Suprapubic skin (tissue), 4 donors: ENCODE data around the gene CKM. TPM values are rescaled to one million over a fixed set of nuclear protein-coding genes. Genes with fewer than 3 reads are reported as not detected.
"Not testable (repeated sequence)": the region's sequence is repeated elsewhere in the genome, so short reads cannot be mapped to it uniquely, and the experiment has no call there.

Experiments
- DNase-seq, 2 donors: peaks; one replicate each; pipeline ENCODE4 v3.0.0-alpha.2; 2019; ENCODE audit warnings: low spot score in 2 of 2
- H3K27ac ChIP-seq: fragments of 200-600 bp; sonication (generic); one replicate; pipeline ENCODE4 v1.5.1; 2019
- H3K27me3 ChIP-seq: fragments of 200-600 bp; sonication (generic); one replicate; pipeline ENCODE4 v1.5.1; 2019
- H3K36me3 ChIP-seq: fragments of 200-600 bp; sonication (generic); one replicate; pipeline ENCODE4 v1.5.1; 2019
- H3K4me1 ChIP-seq: fragments of 200-600 bp; sonication (generic); one replicate; pipeline ENCODE4 v1.5.1; 2019
- H3K4me3 ChIP-seq: fragments of 200-600 bp; sonication (generic); one replicate; pipeline ENCODE4 v1.5.1; 2019; ENCODE audit warnings: mild to moderate bottlenecking
- H3K9me3 ChIP-seq: fragments of 200-600 bp; sonication (generic); one replicate; pipeline ENCODE4 v1.5.1; 2019
- CTCF ChIP-seq, 2 donors: fragments of 200-600 bp in 1 of 2; fragments of 450-650 bp in 1 of 2; sonication (generic) in 1 of 2; IDR thresholded peaks; one replicate each; pipeline ENCODE4 v1.5.1; 2016 to 2019; ENCODE audit warnings: antibody characterized with exemption in 2 of 2, mild to moderate bottlenecking in 1 of 2, moderate library complexity in 1 of 2
- EP300 ChIP-seq: sonication (generic); formaldehyde crosslinking; IDR thresholded peaks from one replicate; pipeline ENCODE4 v1.6.1; 2017; ENCODE audit warnings: antibody characterized with exemption
- POLR2A ChIP-seq, 2 donors: fragments of 450-650 bp; IDR thresholded peaks; one replicate each; pipeline ENCODE4 v1.6.1; 2017; ENCODE audit warnings: antibody characterized with exemption in 2 of 2, mild to moderate bottlenecking in 2 of 2, moderate library complexity in 2 of 2
- POLR2AphosphoS5 ChIP-seq, 3 donors: sonication (generic); formaldehyde crosslinking; IDR thresholded peaks; one replicate each; pipeline ENCODE4 v1.6.1; 2017; ENCODE audit warnings: antibody characterized with exemption in 3 of 3
- WGBS: methylation state at CpG from one replicate; pipeline ENCODE4 v1.1.5; 2018; 5-methylcytosine and 5-hydroxymethylcytosine counted together
- total RNA-seq, 4 donors: library from RNA; depleted of rRNA; stranded (reverse); fragments of >200 nt; gene quantifications; one replicate each; pipeline ENCODE4 v1.1.0, GENCODE V29; 2016

The CKM gene
- total RNA-seq, 4 donors from 2014 or later, result not detected

GRCh38 chr19:45320997-45321775 is 1.5 kb downstream of the CKM start:
- H3K27ac ChIP-seq, result no peak overlapping the region

GRCh38 chr19:45315304-45315703 is 7.4 kb downstream of the CKM start:
- Histone ChIP-seq H3K27ac (no peak overlapping the region), H3K4me3 (no peak overlapping the region), H3K9me3 (no peaks in the 10 kb centered on the region), H3K4me1 (no peaks in the 10 kb centered on the region), H3K36me3 (no peaks in the 10 kb centered on the region), H3K27me3 (peaks cover 31% of the 10 kb centered on the region)
- TF ChIP-seq EP300 (no peak), POLR2A (IDR thresholded peaks at IDR 0.05) (no peak), CTCF (IDR thresholded peaks at IDR 0.05) (no peak), POLR2AphosphoS5 (IDR thresholded peaks at IDR 0.05) (no peak)
- DNase-seq, result no peak
- WGBS, result 78% methylated on average over 7 of the region's 21 CpGs

More at GRCh38 chr19:45320997-45321775, 1.5 kb downstream of the CKM start:
- WGBS, result 75% methylated on average over 11 of the region's 12 CpGs
- DNase-seq, result no peak
- TF ChIP-seq POLR2A (IDR thresholded peaks at IDR 0.05), result no peak
- TF ChIP-seq CTCF (IDR thresholded peaks at IDR 0.05), result no peak
- no peak for TF ChIP-seq EP300
- TF ChIP-seq POLR2AphosphoS5 (IDR thresholded peaks at IDR 0.05), result no peak
- Histone ChIP-seq H3K9me3 (no peaks in the 10 kb centered on the region), H3K4me1 (peaks cover 12% of the 10 kb centered on the region), H3K4me3 (no peak overlapping the region), H3K27me3 (peaks cover 53% of the 10 kb centered on the region), H3K36me3 (no peaks in the 10 kb centered on the region)

GRCh38 chr19:45314708-45315245 is 7.9 kb downstream of the CKM start:
- H3K27me3 ChIP-seq, result peaks cover 31% of the 10 kb centered on the region
- no peak for DNase-seq
- no peaks in the 10 kb centered on the region for H3K9me3 ChIP-seq
- TF ChIP-seq POLR2AphosphoS5 (IDR thresholded peaks at IDR 0.05), result no peak
- no peak for TF ChIP-seq EP300
- TF ChIP-seq CTCF (IDR thresholded peaks at IDR 0.05), result no peak
- no peak for TF ChIP-seq POLR2A (IDR thresholded peaks at IDR 0.05)
- 80% methylated on average over 8 of the region's 8 CpGs for WGBS
- H3K27ac ChIP-seq, result no peak overlapping the region
- no peak overlapping the region for H3K4me3 ChIP-seq
- H3K36me3 ChIP-seq, result no peaks in the 10 kb centered on the region
- no peaks in the 10 kb centered on the region for H3K4me1 ChIP-seq

GRCh38 chr19:45312285-45312684 is 10.4 kb downstream of the CKM start:
- peaks cover 18% of the 10 kb centered on the region for H3K27me3 ChIP-seq
- not testable (repeated sequence) for H3K4me3 ChIP-seq, H3K36me3 ChIP-seq, H3K9me3 ChIP-seq, H3K27ac ChIP-seq, H3K4me1 ChIP-seq, DNase-seq
- whole genome bisulfite sequencing, result 86% methylated on average over 14 of the region's 14 CpGs

- 46% methylated on average over 8 of the region's 18 CpGs for WGBS
- no peak for DNase-seq
- Histone ChIP-seq H3K4me3 (no peak overlapping the region), H3K27me3 (peaks cover 18% of the 10 kb centered on the region), H3K36me3 (no peaks in the 10 kb centered on the region), H3K9me3 (no peaks in the 10 kb centered on the region), H3K27ac (no peak overlapping the region), H3K4me1 (peaks cover 4% of the 10 kb centered on the region)
- TF ChIP-seq CTCF (IDR thresholded peaks at IDR 0.05), result no peak
- no peak for TF ChIP-seq EP300
- TF ChIP-seq POLR2AphosphoS5 (IDR thresholded peaks at IDR 0.05), result no peak
- no peak for TF ChIP-seq POLR2A (IDR thresholded peaks at IDR 0.05)
These were observed 11.1 kb downstream of the CKM start for GRCh38 chr19:45311621-45312020.

- not testable (repeated sequence) for H3K27ac ChIP-seq, H3K4me3 ChIP-seq, H3K36me3 ChIP-seq, DNase-seq, H3K9me3 ChIP-seq, H3K27me3 ChIP-seq
- peaks cover 17% of the 10 kb centered on the region for H3K4me1 ChIP-seq
- 91% methylated on average over 8 of the region's 8 CpGs for WGBS
These were observed 13.4 kb downstream of the CKM start for GRCh38 chr19:45309322-45309721.
